HEK293 (cell line): ENCODE data around the gene RANBP3L.

Source experiments
- CTCF ChIA-PET: fragments of 350-600 bp; formaldehyde crosslinking; extraction: SDS; loops from one replicate; lab custom pipeline; 2021; ENCODE audit warnings: antibody characterized with exemption; lab: Yijun Ruan, JAX
- POLR2A ChIA-PET: fragments of 300-600 bp; formaldehyde crosslinking; extraction: SDS; loops from one replicate; lab custom pipeline; 2020; ENCODE audit warnings: antibody characterized with exemption, inconsistent platforms; lab: Yijun Ruan, JAX
- H3K27ac ChIP-seq: fragments of 200-500 bp; sonication (Bioruptor generic); 2 replicates; pipeline ENCODE4 v1.5.1; 2014; ENCODE audit warnings: low read depth, low read length, control low read depth, inconsistent platforms; ENCODE audit errors: extremely low read depth
- H3K36me3 ChIP-seq, 2 experiments: fragments of 200-500 bp in 1 of 2; sonication (Bioruptor generic) in 1 of 2; 1 replicate in 1 of 2; 2 replicates in 1 of 2; pipeline ENCODE4 v1.5.1; 2014 to 2017; ENCODE audit warnings: inconsistent platforms in 2 of 2, low read length in 2 of 2; ENCODE audit not compliant: control insufficient read depth in 2 of 2, insufficient read depth in 1 of 2
- H3K4me1 ChIP-seq: fragments of 200-500 bp; sonication (Bioruptor generic); 2 replicates; pipeline ENCODE4 v1.5.1; 2014; ENCODE audit warnings: mild to moderate bottlenecking, low read length, inconsistent platforms; ENCODE audit not compliant: control insufficient read depth, insufficient read depth
- H3K4me3 ChIP-seq: 2 replicates; pipeline ENCODE4 v1.5.1; 2011; ENCODE audit warnings: low read depth, mild to moderate bottlenecking, control low read depth, low read length, moderate library complexity
- H3K9me3 ChIP-seq: fragments of 200-500 bp; sonication (Bioruptor generic); 2 replicates; pipeline ENCODE4 v1.5.1; 2014; ENCODE audit warnings: low read depth, low read length, inconsistent platforms; ENCODE audit not compliant: control insufficient read depth, insufficient read depth
- BCL11A ChIP-seq: fragments of 450-650 bp; formaldehyde crosslinking; IDR thresholded peaks from 2 replicates; pipeline ENCODE4 v1.5.1; 2016; ENCODE audit warnings: low read depth, missing biosample characterization, missing genetic modification characterization
- REPIN1 ChIP-seq: fragments of 450-650 bp; formaldehyde crosslinking; IDR thresholded peaks from 2 replicates; pipeline ENCODE4 v1.5.1; 2017; ENCODE audit warnings: missing biosample characterization, missing genetic modification characterization, low read depth
- SCRT1 ChIP-seq: fragments of 450-650 bp; formaldehyde crosslinking; IDR thresholded peaks from 2 replicates; pipeline ENCODE4 v1.5.1; 2016; ENCODE audit warnings: missing biosample characterization, missing genetic modification characterization, borderline replicate concordance
- ZBTB20 ChIP-seq: fragments of 450-650 bp; formaldehyde crosslinking; IDR thresholded peaks from 2 replicates; pipeline ENCODE4 v1.5.1; 2016; ENCODE audit warnings: missing biosample characterization, missing genetic modification characterization
- ZNF114 ChIP-seq: fragments of 450-650 bp; formaldehyde crosslinking; IDR thresholded peaks from 2 replicates; pipeline ENCODE4 v1.5.0; 2017; ENCODE audit warnings: missing biosample characterization, missing genetic modification characterization
- ZNF274 ChIP-seq, 2 experiments: fragments of 200-500 bp in 1 of 2; fragments of 450-650 bp in 1 of 2; sonication (Bioruptor generic) in 1 of 2; formaldehyde crosslinking in 1 of 2; IDR thresholded peaks; 2 replicates each; pipeline versions ENCODE4 v1.5.1 to v1.6.1; 2014 to 2016; ENCODE audit warnings: borderline replicate concordance in 1 of 2, inconsistent platforms in 1 of 2, low read length in 1 of 2, missing biosample characterization in 1 of 2, missing genetic modification characterization in 1 of 2
- ZNF423 ChIP-seq: fragments of 450-650 bp; formaldehyde crosslinking; IDR thresholded peaks from 2 replicates; pipeline ENCODE4 v1.5.1; 2016; ENCODE audit warnings: missing biosample characterization, missing genetic modification characterization
- ZNF501 ChIP-seq: fragments of 450-650 bp; formaldehyde crosslinking; IDR thresholded peaks from 2 replicates; pipeline ENCODE4 v1.5.1; 2016; ENCODE audit warnings: missing biosample characterization, missing genetic modification characterization
- ZNF510 ChIP-seq: fragments of 450-650 bp; formaldehyde crosslinking; IDR thresholded peaks from 2 replicates; pipeline ENCODE4 v1.5.1; 2018; ENCODE audit warnings: mild to moderate bottlenecking, missing genetic modification characterization, missing biosample characterization; ENCODE audit not compliant: insufficient replicate concordance
- ZNF571 ChIP-seq: fragments of 450-650 bp; formaldehyde crosslinking; IDR thresholded peaks from 2 replicates; pipeline ENCODE4 v1.5.0; 2017; ENCODE audit warnings: missing biosample characterization, missing genetic modification characterization
- ZNF629 ChIP-seq: fragments of 450-650 bp; formaldehyde crosslinking; IDR thresholded peaks from 2 replicates; pipeline ENCODE4 v1.5.1; 2017; ENCODE audit warnings: missing biosample characterization, missing genetic modification characterization
- TF ChIP-seq, protein P1 (sequence below): fragments of 450-650 bp; formaldehyde crosslinking; IDR thresholded peaks from 2 replicates; pipeline ENCODE4 v1.5.1; 2017; ENCODE audit warnings: missing biosample characterization, missing genetic modification characterization
- TF ChIP-seq, protein P2 (sequence below): sonication (generic); formaldehyde crosslinking; IDR thresholded peaks from 2 replicates; pipeline ENCODE4 v1.8.1; 2022; ENCODE audit warnings: mild to moderate bottlenecking, moderate library complexity, missing genetic modification reagents
- TF ChIP-seq, protein P3 (sequence below): fragments of 450-650 bp; formaldehyde crosslinking; IDR thresholded peaks from 2 replicates; pipeline ENCODE4 v1.5.1; 2016; ENCODE audit warnings: missing biosample characterization, missing genetic modification characterization
- TF ChIP-seq, protein P4 (sequence below): fragments of 450-650 bp; formaldehyde crosslinking; IDR thresholded peaks from 2 replicates; pipeline ENCODE4 v1.5.1; 2016; ENCODE audit warnings: missing biosample characterization, missing genetic modification characterization, low read depth

The RANBP3L gene

DNA sequence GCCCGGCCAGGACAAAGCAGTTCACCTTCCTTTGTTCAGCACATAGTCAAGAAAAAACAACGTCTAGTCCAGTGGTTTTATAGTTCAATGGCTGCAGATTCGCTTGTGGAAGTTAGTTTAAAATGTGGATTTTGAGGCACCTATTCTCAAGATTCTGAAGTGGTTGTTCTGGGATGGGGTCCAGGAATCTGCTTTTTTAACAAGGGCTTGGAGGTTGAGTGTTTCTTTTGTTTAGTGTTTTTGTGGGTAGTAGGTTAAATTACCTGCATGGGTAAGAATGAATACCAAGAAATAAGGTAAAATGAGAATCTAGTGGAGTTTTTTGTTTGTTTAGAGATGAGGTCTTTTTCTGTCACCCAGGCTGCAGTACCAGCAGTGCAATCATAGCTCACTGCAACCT lies 31.5 kb downstream of the RANBP3L start:
- no peak overlapping the region for H3K4me3 ChIP-seq
- 0 out of 2 replicates have a peak, but pooled peaks have one; percentile 20 for TF ChIP-seq ZBTB20
- TF ChIP-seq, protein P1, sequence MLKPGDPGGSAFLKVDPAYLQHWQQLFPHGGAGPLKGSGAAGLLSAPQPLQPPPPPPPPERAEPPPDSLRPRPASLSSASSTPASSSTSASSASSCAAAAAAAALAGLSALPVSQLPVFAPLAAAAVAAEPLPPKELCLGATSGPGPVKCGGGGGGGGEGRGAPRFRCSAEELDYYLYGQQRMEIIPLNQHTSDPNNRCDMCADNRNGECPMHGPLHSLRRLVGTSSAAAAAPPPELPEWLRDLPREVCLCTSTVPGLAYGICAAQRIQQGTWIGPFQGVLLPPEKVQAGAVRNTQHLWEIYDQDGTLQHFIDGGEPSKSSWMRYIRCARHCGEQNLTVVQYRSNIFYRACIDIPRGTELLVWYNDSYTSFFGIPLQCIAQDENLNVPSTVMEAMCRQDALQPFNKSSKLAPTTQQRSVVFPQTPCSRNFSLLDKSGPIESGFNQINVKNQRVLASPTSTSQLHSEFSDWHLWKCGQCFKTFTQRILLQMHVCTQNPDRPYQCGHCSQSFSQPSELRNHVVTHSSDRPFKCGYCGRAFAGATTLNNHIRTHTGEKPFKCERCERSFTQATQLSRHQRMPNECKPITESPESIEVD (tag by site-specific recombination): peak; percentile 55
- TF ChIP-seq ZNF274 (IDR thresholded peaks at IDR 0.05; ENCODE audit: low read length): no peak
- no peak for TF ChIP-seq ZNF274 (tag by site-specific recombination; IDR thresholded peaks at IDR 0.05; ENCODE audit: borderline replicate concordance)
- H3K27ac ChIP-seq: no peak overlapping the region
- H3K36me3 ChIP-seq: no peaks in the 10 kb centered on the region
- no peaks in the 10 kb centered on the region for H3K9me3 ChIP-seq
- ChIA-PET CTCF (interaction anchor here (0.6 to 1.3 kb wide), 3 partner anchors 12 to 152 kb away, joined by 4 to 5 read pairs (median 5); no protein-coding TSS in a partner anchor), POLR2A (no interaction called here)
- H3K4me1 ChIP-seq: no peaks in the 10 kb centered on the region

DNA sequence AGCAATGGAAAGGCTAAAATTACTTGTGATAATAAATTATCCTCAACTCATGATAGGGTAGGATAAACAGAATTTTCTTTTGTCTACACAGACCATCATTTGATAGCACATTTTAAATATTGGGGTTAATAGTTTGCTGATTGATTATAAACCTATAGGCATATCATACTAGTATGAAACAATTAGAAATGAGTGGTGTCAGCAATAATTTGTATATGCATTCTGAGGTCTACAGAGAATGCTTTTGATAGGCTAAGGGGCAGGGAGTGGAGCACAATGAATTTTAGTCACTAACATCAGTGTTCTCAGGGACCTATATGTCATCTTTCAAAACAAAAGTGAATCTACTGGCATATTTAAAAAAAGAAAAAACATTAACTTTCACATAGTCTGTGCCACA lies 32.2 kb downstream of the RANBP3L start:
- Histone ChIP-seq H3K4me1 (no peaks in the 10 kb centered on the region), H3K9me3 (no peaks in the 10 kb centered on the region), H3K27ac (no peak overlapping the region), H3K36me3 (no peaks in the 10 kb centered on the region), H3K4me3 (no peak overlapping the region)
- ChIA-PET CTCF (interaction anchor here (0.6 to 1.1 kb wide), 3 partner anchors 14 to 28 kb away, joined by 3 to 5 read pairs (median 3); no protein-coding TSS in a partner anchor), POLR2A (no interaction called here)
- TF ChIP-seq ZNF114 (tag by site-specific recombination) (no peak), REPIN1 (tag by site-specific recombination) (no peak), ZNF423 (tag by site-specific recombination) (no peak), ZNF510 (tag by site-specific recombination) (no peak), ZNF571 (tag by site-specific recombination) (no peak), ZNF501 (tag by site-specific recombination) (no peak), ZNF629 (tag by site-specific recombination) (no peak), BCL11A (tag by site-specific recombination) (no peak), SCRT1 (tag by site-specific recombination) (no peak)
- TF ChIP-seq, protein P2, sequence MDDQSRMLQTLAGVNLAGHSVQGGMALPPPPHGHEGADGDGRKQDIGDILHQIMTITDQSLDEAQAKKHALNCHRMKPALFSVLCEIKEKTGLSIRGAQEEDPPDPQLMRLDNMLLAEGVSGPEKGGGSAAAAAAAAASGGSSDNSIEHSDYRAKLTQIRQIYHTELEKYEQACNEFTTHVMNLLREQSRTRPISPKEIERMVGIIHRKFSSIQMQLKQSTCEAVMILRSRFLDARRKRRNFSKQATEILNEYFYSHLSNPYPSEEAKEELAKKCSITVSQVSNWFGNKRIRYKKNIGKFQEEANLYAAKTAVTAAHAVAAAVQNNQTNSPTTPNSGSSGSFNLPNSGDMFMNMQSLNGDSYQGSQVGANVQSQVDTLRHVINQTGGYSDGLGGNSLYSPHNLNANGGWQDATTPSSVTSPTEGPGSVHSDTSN (CRISPR knock-in tag): no peak
- TF ChIP-seq, protein P3, sequence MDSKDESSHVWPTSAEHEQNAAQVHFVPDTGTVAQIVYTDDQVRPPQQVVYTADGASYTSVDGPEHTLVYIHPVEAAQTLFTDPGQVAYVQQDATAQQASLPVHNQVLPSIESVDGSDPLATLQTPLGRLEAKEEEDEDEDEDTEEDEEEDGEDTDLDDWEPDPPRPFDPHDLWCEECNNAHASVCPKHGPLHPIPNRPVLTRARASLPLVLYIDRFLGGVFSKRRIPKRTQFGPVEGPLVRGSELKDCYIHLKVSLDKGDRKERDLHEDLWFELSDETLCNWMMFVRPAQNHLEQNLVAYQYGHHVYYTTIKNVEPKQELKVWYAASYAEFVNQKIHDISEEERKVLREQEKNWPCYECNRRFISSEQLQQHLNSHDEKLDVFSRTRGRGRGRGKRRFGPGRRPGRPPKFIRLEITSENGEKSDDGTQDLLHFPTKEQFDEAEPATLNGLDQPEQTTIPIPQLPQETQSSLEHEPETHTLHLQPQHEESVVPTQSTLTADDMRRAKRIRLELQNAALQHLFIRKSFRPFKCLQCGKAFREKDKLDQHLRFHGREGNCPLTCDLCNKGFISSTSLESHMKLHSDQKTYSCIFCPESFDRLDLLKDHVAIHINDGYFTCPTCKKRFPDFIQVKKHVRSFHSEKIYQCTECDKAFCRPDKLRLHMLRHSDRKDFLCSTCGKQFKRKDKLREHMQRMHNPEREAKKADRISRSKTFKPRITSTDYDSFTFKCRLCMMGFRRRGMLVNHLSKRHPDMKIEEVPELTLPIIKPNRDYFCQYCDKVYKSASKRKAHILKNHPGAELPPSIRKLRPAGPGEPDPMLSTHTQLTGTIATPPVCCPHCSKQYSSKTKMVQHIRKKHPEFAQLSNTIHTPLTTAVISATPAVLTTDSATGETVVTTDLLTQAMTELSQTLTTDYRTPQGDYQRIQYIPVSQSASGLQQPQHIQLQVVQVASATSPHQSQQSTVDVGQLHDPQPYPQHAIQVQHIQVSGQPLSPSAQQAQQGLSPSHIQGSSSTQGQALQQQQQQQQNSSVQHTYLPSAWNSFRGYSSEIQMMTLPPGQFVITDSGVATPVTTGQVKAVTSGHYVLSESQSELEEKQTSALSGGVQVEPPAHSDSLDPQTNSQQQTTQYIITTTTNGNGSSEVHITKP (tag by site-specific recombination): no peak
- TF ChIP-seq, protein P4, sequence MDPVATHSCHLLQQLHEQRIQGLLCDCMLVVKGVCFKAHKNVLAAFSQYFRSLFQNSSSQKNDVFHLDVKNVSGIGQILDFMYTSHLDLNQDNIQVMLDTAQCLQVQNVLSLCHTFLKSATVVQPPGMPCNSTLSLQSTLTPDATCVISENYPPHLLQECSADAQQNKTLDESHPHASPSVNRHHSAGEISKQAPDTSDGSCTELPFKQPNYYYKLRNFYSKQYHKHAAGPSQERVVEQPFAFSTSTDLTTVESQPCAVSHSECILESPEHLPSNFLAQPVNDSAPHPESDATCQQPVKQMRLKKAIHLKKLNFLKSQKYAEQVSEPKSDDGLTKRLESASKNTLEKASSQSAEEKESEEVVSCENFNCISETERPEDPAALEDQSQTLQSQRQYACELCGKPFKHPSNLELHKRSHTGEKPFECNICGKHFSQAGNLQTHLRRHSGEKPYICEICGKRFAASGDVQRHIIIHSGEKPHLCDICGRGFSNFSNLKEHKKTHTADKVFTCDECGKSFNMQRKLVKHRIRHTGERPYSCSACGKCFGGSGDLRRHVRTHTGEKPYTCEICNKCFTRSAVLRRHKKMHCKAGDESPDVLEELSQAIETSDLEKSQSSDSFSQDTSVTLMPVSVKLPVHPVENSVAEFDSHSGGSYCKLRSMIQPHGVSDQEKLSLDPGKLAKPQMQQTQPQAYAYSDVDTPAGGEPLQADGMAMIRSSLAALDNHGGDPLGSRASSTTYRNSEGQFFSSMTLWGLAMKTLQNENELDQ: no peak
- TF ChIP-seq, protein P1 (tag by site-specific recombination): no peak
